Measurements from ENCODE around the gene UBE2R2.

Gene UBE2R2

GRCh38 chr9:33809506-33809905 lies 7.5 kb upstream of the UBE2R2 start:
- no peak overlapping the region for H3K4me3 ChIP-seq (ENCODE audit: low read depth, low read length)
- TF ChIP-seq CTCF (conservative IDR thresholded peaks at IDR 0.05; ENCODE audit: low read depth, low read length), result no peak
- peak; percentile 62 for DNase-seq (ENCODE audit: low read depth)

- TF ChIP-seq CTCF (conservative IDR thresholded peaks at IDR 0.05; ENCODE audit: low read depth, low read length), result peak; percentile 63
- peak; percentile 67 for DNase-seq (ENCODE audit: low read depth)
Measured at GRCh38 chr9:33813712-33814641, 3.0 kb upstream of the UBE2R2 start.

GRCh38 chr9:33815781-33816180 lies 1.2 kb upstream of the UBE2R2 start:
- TF ChIP-seq CTCF (conservative IDR thresholded peaks at IDR 0.05; ENCODE audit: low read depth, low read length), result no peak
- no peak for DNase-seq (ENCODE audit: low read depth)
- no peak overlapping the region for H3K4me3 ChIP-seq (ENCODE audit: low read depth, low read length)

More at GRCh38 chr9:33813712-33814641, 3.0 kb upstream of the UBE2R2 start:
- no peak overlapping the region for H3K4me3 ChIP-seq (ENCODE audit: low read depth, low read length)

GRCh38 chr9:33817327-33818166 lies 587 bp downstream of the UBE2R2 start:
- TF ChIP-seq CTCF (conservative IDR thresholded peaks at IDR 0.05; ENCODE audit: low read depth, low read length), result peak; percentile 48
- peak overlapping the region; percentile 75 for H3K4me3 ChIP-seq (ENCODE audit: low read depth, low read length)
- peak; percentile 78 for DNase-seq (ENCODE audit: low read depth)

- H3K4me3 ChIP-seq (ENCODE audit: low read depth, low read length), result peak overlapping the region; percentile 75
- no peak for TF ChIP-seq CTCF (conservative IDR thresholded peaks at IDR 0.05; ENCODE audit: low read depth, low read length)
- DNase-seq (ENCODE audit: low read depth), result no peak
Measured at GRCh38 chr9:33818167-33818846, 1.3 kb downstream of the UBE2R2 start.

- peak; percentile 33 for DNase-seq (ENCODE audit: low read depth)
- TF ChIP-seq CTCF (conservative IDR thresholded peaks at IDR 0.05; ENCODE audit: low read depth, low read length), result no peak
- peak overlapping the region; percentile 75 for H3K4me3 ChIP-seq (ENCODE audit: low read depth, low read length)
Measured at GRCh38 chr9:33818847-33819500, 2.0 kb downstream of the UBE2R2 start.

All from choroid plexus epithelial cell (primary cell).